ENCODE results near the gene GPLD1. TPM values are rescaled to one million over a fixed set of nuclear protein-coding genes. Genes with fewer than 3 reads are reported as not detected.

GPLD1 gene
- total and polyA plus RNA-seq, 2 experiments from 2014 or later, result 3.8 to 11.1 TPM

DNA sequence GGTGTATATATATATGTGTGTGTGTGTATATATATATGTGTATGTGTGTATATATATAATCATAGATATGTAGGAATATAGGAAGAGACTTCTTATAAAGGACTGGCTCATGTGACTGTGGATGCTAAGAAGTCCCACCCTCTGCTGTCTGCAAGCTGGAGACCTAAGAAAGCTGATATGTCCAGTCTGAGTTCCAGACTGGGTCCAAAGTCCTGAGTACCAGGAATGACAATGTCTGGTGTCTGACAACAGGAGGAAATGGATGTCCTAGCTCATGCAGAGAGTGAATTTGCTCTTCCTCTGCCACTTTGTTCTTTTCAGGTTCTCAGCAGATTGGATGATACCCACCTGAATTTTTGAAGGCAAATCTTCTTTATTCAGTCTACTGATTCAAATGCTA, 12.5 kb upstream of the GPLD1 start (continued):
- no peak for TF ChIP-seq ZNF331 (CRISPR knock-in tag; IDR thresholded peaks at IDR 0.05; ENCODE audit: low read depth)
- TF ChIP-seq JUNB (IDR thresholded peaks at IDR 0.05; ENCODE audit: unreplicated experiment), result no peak
- TF ChIP-seq CREB1 (CRISPR knock-in tag; IDR thresholded peaks at IDR 0.05; ENCODE audit: low read depth), result no peak
- no peak for TF ChIP-seq ZNF114 (CRISPR knock-in tag; IDR thresholded peaks at IDR 0.05)
- no peak for TF ChIP-seq STAT1 (IDR thresholded peaks at IDR 0.05; ENCODE audit: unreplicated experiment)

GRCh38 chr6:24501374-24501773, 12.0 kb upstream of the GPLD1 start:
- peaks cover 6% of the 10 kb centered on the region; the same call in 1 of the 2 replicates for H3K27me3 ChIP-seq (ENCODE audit: insufficient read depth)
- peaks cover 15% of the 10 kb centered on the region; the same call in 1 of the 2 replicates for H3K4me1 ChIP-seq (ENCODE audit: insufficient read depth)
- DNase-seq (ENCODE audit: low spot score) (no peak), ATAC-seq (no peak)
- H3K36me3 ChIP-seq (ENCODE audit: insufficient read depth), result no peaks in the 10 kb centered on the region
- TF ChIP-seq NANOG (IDR thresholded peaks at IDR 0.05; ENCODE audit: borderline replicate concordance) (no peak), EZH2phosphoT487 (IDR thresholded peaks at IDR 0.05; ENCODE audit: unreplicated experiment) (no peak), JUNB (IDR thresholded peaks at IDR 0.05; ENCODE audit: unreplicated experiment) (no peak), EZH2 (IDR thresholded peaks at IDR 0.05; ENCODE audit: low read depth, unreplicated experiment) (no peak), ZNF462 (CRISPR knock-in tag; IDR thresholded peaks at IDR 0.05) (no peak), CTCF (conservative IDR thresholded peaks at IDR 0.05; ENCODE audit: low read depth in 2 of 2) (no peak), CREB1 (CRISPR knock-in tag; IDR thresholded peaks at IDR 0.05; ENCODE audit: low read depth) (no peak), ETS1 (IDR thresholded peaks at IDR 0.05) (no peak), ZNF331 (CRISPR knock-in tag; IDR thresholded peaks at IDR 0.05; ENCODE audit: low read depth) (no peak), STAT1 (IDR thresholded peaks at IDR 0.05; ENCODE audit: unreplicated experiment) (no peak), POLR2AphosphoS5 (IDR thresholded peaks at IDR 0.05; ENCODE audit: low read depth) (no peak), ZNF114 (CRISPR knock-in tag; IDR thresholded peaks at IDR 0.05) (no peak)
- TF ChIP-seq, protein P1, sequence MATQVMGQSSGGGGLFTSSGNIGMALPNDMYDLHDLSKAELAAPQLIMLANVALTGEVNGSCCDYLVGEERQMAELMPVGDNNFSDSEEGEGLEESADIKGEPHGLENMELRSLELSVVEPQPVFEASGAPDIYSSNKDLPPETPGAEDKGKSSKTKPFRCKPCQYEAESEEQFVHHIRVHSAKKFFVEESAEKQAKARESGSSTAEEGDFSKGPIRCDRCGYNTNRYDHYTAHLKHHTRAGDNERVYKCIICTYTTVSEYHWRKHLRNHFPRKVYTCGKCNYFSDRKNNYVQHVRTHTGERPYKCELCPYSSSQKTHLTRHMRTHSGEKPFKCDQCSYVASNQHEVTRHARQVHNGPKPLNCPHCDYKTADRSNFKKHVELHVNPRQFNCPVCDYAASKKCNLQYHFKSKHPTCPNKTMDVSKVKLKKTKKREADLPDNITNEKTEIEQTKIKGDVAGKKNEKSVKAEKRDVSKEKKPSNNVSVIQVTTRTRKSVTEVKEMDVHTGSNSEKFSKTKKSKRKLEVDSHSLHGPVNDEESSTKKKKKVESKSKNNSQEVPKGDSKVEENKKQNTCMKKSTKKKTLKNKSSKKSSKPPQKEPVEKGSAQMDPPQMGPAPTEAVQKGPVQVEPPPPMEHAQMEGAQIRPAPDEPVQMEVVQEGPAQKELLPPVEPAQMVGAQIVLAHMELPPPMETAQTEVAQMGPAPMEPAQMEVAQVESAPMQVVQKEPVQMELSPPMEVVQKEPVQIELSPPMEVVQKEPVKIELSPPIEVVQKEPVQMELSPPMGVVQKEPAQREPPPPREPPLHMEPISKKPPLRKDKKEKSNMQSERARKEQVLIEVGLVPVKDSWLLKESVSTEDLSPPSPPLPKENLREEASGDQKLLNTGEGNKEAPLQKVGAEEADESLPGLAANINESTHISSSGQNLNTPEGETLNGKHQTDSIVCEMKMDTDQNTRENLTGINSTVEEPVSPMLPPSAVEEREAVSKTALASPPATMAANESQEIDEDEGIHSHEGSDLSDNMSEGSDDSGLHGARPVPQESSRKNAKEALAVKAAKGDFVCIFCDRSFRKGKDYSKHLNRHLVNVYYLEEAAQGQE (IDR thresholded peaks at IDR 0.05; ENCODE audit: unreplicated experiment), result no peak
- no peaks in the 10 kb centered on the region for H3K79me2 ChIP-seq (replicated peaks; ENCODE audit: insufficient read depth)
- H3F3A ChIP-seq (replicated peaks; ENCODE audit: low read depth), result no peaks in the 10 kb centered on the region
- H3K27me3 Mint-ChIP-seq (ENCODE audit: insufficient read depth, low read depth, poor library complexity), result peaks cover 12% of the 10 kb centered on the region
- peaks cover 13% of the 10 kb centered on the region for H3K36me3 Mint-ChIP-seq (ENCODE audit: low read depth)
- H3K4me2 ChIP-seq, result no peak overlapping the region
- no peaks in the 10 kb centered on the region for H4K20me1 ChIP-seq (replicated peaks; ENCODE audit: insufficient read depth)
- H3K9me3 Mint-ChIP-seq, result peaks cover 10% of the 10 kb centered on the region
- H3K27ac ChIP-seq (ENCODE audit: low read depth), result no peak overlapping the region
- H3K4me1 Mint-ChIP-seq, result peaks cover 19% of the 10 kb centered on the region
- H3K4me3 Mint-ChIP-seq, result no peak overlapping the region
- H2AFZ ChIP-seq, result no peak overlapping the region
- H3K27ac Mint-ChIP-seq, result no peak overlapping the region
- no peak overlapping the region for H3K4me3 ChIP-seq
- H3K9me2 ChIP-seq (ENCODE audit: insufficient read depth), result no peaks in the 10 kb centered on the region

All from GM23338 (cell line).